ENCODE measurements around the gene ESCO1.

GRCh38 chr18:21632393-21632792, 31.9 kb upstream of the ESCO1 start:
- no peak for TF ChIP-seq EZH2 (IDR thresholded peaks at IDR 0.05; ENCODE audit: low read length, missing control alignments)
- no peak for TF ChIP-seq CTCF (conservative IDR thresholded peaks at IDR 0.05 in 1 of 2, IDR thresholded peaks at IDR 0.05 in 1 of 2; ENCODE audit: low read depth in 1 of 2, low read length in 2 of 2)
